MV-4-11 (cell line): Measurements from ENCODE around the gene DPYD.

Source experiments
- DNase-seq: peaks from one replicate; lab custom pipeline; 2025; lab: John Stamatoyannopoulos, UW

The DPYD gene

DNA sequence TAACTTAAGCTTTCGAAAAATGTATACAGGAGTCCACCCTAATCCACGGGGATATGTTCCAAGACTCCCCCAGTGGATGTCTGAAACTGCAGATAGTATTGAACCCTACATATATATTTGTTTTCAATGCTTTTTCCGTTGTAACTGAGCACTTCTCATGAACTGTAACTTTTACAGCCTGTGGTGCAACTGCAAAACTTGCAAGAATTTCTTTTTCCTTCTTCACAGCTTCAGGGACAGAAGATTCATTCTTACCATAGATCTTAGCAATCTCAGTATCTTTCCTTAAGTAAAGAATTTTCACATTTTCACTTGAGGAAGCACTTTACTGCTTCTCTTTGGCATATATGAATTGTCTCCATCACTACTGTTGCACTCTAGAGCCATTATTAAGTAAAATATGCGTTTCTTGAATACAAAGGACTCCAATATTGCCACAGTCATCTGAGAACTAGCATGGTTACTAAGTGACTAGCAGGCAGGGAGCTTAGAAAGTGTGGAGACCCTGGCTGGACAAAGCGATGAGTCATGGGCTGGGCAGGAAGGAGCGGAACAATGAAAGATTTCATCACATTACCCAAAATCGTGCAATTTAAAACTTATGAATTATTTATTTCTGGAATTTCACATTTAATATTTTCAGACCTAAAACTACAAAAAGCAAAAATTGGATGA lies 14.1 kb downstream of the DPYD start:
- peak; percentile 87 for DNase-seq

DNA sequence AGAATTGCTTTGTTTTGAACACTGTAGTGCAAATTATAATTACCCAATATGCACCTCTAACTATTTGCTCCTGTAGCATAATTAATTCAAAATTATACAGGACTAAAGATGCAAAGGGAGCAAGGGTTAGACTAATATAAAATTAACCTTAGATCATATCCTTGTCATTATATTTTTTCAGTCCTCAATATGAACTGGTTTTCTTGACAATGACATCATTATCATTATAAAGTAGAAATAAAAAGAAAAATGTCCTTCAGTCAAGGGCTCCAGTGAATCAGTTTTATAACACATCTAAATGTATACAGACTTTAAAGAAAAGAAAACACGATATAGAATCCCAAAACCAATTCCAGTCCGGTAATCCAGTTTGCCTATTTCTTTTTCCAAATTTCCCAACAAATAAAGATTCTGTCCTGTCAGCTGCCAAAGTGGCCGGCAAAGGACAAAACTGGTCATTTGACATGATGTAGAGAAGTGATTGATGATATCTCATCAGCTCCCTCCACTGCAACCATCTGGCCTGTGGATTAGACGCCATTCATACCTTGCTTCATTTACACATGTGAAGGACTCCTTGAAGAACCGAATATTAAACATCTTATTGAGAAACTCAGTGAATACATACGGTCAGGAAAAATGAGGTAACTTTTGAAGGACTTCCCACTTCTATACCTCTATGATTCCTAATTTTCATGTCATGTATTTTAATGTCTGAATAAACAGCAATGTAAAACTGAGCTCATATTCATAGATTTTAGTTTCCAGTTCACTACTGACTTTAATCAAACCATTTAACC lies 15.5 kb downstream of the DPYD start:
- no peak for DNase-seq

DNA sequence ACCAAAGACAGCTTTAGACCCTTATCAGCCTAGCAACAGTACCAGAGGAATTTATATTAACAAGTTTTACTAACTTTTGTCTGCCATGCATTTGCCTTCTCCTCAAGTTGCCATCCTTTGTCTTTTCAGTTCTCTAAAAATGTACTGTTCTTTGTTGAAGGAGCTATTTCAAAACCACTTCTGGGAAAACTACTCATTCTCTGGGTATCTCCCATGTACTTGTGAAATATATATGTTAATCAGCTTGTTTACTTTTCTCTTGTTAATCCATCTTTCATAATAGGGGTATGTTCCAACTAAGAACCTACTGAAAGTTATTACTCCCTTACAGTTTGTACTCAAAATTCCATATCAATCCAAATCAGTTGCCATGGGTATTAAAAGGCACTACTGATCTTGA lies 16.3 kb downstream of the DPYD start:
- DNase-seq, result peak; percentile 91

DNA sequence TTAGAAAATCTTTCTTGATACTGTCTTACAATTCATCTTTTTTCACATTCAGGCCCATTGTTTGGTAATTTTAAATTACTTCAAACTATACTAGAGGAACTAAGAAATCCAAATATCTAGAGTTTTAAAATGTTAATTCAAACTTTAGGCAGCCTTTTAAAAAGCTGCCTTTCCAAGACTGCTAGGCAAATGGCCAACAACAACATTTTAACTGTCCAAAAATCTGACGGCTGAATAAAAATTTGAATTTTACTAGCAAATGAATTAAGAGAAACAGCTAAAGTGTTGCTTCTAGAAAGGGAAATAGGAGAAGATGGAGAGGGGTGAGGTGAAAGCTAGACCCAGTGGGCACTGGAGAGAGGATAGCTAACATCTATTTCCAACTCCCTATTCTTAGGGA lies 17.2 kb downstream of the DPYD start:
- DNase-seq, result no peak

DNA sequence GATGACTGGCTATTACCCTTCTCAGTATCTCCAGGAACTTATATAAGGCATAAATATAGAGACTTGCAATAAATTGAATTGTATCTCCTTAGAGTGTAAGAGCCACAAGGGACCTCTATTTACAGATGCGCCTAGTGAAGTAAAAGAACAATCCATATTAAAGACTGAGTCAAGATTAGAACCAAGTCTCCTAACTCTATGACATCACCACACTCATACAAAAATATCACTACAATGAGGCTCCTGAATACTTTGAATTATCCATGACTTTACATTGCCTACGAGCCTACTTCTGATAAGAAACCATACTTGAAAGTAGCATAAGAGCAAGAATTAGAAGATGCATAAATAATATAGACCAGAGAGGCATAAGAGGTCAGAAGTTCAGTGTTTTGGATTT lies 18.8 kb downstream of the DPYD start:
- DNase-seq, result no peak

DNA sequence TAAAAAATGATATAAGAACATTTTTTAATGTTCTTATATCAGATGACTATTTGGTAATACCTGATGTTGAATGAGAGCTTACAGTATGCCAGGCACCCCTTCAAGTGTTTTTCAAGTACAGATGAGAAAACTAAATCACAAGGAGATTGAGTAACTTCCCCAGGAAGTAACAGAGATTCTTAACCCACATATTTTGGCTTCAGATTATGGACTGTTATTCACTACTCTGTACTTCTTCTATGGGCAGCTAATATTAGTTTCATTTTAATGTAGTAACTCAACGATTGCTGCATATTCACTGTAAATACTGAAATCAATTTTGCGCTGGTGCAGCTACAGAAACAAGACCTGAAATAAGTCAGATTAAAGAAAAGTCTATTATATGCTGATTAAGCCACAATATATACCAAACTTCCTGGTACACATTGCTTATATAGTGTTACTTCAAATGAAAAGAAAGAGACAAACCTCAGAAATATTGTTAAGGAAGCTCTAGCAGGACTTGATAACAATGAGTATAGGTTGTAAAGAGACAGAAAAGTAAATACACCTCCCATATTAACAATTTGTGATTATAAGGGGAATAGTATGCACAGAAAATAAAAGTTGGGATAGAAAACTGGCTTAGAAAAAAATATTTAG lies 19.7 kb downstream of the DPYD start:
- DNase-seq, result peak; percentile 65

DNA sequence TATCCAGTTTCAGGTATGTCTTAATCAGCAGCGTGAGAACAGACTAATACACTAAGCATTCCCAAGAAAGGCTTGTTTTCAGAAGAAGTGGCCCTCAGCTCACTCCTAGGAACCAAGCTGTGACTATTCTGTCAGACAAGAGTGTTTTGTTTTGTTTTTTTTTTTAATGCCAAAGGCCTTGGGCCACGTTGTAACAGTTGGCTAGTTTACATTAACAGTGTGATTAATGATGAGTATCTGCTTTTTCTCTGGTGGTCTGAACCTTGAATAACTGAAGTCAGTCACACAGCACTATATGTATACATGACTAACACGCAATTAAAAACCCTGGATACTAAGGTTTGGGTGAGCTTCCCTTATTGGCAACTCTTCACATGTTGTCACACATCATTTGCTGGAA lies 21.9 kb downstream of the DPYD start:
- no peak for DNase-seq

DNA sequence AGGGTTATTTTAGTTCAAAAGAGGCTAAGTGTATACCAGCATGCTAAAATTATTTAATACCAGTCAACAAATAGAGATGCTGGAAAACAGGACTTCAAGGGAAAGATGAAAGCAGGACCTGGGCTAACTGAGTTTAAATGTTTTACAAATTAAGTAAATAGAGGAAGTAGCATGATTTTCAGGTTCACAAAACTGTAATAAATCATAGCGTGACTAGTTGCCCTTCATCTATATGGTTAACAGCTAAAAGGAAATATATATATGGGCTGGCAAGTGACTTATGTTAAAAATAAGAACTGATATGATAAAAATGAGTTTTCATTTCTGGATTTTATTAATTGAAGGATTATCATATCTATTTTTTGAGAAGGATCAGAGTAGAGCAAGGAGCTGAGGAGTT lies 25.6 kb downstream of the DPYD start:
- peak; percentile 15 for DNase-seq

DNA sequence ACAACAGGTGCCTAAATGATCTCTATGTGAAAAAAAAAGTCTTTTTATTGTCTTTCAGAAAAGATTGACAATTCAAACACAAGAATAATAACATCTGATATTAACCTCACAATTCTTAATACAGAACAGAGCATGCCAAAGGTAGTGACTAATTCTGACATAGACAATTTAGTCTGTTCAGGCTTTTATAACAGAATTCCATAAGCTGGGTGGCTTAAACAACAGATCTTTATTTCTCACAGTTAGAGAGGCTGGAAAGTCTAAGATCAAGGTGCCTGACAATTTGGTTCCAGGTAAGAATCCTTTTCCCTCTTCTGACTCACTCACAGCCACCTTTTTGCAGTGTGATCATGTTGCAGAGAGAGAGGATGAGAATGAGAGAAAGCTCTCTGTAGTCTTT lies 27.0 kb downstream of the DPYD start:
- no peak for DNase-seq

DNA sequence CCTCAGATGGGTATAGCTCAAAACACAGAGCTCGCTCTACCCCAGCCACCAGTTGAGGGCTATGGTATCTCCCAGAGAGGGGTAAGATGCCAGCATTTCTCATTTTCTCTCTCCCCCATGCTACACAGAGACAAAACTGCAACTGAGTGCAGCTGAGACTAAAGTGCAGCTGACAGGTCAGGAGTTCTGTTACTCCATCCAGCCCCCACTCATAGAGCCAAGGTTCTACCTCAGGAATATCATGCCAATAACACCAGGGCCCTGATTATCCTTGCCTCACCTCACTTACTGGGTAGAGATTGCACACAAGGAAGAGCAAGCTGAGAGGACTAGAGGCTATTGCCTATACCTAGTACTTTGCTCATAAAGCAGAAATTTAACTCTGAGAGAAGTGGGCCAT lies 34.6 kb downstream of the DPYD start:
- no peak for DNase-seq

DNA sequence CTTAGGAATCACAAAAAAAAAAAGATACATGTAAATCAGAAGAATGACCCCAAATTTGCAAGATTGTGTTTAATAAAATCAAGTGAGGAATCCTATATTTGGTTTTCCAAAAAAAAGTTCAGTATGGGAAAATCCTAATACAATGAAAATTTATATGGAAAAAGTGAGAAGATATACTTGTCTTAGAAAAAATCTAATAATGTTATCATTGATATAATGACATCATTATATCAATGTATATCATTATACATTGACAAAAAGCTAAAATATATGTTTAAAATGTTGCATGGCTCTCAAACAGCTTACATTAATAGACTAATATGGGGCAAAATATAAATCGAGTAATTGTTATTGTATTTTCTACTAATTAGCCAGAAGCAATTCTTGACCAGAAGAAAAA lies 37.0 kb downstream of the DPYD start:
- DNase-seq, result no peak

DNA sequence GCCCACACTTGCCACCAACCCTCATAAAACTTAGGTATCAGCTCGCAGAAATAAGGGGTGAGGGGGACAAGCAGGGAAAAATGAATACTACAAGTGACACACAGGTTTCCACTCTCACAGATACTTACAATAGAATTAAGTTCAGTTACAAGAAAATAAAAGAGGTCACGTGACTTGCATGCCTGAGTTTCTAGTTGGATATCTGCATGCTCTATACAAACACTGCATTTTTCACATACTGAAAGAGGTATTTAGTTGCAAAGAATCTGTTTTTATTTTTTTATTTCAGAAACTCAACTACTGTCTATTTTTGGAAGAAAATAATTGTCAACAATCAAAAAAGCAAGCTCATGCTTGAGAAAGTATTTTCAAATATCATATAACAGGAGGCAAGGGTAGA lies 43.5 kb downstream of the DPYD start:
- no peak for DNase-seq

DNA sequence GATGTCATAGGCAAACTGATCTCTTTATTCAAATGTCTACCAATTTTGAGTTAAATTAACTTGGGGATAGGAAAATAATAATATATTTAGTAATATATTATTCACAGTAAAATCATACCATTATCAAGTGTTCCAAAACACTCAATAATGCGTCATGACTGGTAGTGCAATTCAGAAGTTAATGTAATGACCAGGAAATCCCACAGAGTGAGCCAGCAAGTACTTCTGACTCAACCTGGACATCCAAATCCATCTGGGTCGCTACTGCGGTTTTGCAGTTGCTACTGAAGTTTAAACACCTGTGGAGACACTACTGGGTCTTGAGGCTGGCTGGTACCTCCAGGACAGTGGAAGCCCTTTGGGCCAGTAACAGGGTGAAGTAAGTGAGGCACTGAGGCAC lies 44.8 kb downstream of the DPYD start:
- DNase-seq, result no peak

DNA sequence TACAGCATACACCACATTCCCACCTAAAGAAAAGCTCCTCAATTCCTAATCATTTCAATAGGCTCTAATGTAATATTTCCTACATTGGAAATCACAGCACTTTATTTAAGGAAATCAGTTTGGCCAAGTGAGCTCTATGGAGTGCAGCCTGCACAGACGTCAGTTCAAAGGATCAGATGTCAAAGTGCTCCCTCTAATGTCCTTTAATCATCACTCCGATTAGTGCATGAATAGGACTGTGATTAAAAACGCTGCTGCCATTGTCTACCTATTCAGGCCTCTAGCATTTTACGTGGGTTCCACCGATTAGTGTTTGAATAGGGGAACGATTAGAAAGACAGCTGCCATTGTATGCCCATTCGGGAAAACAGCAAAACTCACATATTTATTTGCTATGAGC lies 50.2 kb downstream of the DPYD start:
- DNase-seq, result no peak

DNA sequence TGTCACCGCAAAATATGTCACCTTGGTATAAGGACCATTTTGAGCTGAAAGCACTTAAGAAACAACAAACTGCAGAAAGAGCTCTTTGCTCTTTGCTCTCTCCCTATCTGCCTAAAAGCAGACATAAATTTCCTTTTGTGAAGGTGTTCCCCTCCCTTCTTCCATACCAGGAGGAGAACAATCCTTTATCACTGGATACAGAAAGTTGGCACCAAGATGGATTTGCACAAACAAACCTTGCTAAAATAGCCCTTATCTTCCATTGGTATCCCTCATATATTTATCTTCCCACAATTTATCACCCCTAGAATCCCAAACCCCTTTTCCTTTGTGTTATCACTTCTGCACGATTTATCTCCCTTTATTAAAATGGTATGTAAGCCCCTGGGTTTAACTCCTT lies 51.4 kb downstream of the DPYD start:
- DNase-seq, result no peak

DNA sequence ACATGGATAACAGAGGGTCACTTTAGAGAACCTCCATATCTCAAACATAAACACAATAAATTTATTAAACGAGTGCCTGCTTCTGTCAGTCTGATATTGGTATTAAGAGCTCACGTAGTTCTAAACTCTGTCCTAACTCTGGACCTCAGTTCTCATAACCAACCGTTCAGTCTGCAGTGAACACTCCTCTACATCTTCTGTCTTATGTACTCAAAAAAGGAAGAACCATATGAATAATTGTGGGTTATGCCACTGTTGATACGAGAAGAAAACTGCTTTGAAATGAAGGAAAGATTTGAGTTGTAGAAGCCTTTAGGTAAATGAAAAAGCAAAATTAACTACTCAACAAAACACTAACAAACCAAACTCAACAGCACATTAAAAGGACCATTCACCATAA lies 53.7 kb downstream of the DPYD start:
- DNase-seq, result no peak

DNA sequence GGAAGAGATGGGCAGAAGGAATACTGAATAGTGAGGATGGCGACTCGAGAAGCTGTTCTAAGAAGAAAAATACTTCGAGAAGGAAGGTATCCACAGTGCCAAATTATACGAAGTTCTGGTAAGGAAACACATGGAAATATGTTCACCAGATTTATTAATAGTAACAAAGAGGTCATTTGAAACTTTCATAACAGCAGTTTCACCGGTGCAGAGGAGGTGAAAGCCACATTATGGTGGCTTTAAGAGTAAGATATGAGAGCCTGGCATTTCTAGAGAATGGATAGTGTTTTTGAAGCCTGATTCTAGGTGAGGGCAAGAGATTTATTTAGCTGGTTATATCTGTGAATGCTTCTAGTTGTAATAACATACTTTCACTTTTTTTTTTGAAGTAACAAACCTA lies 56.2 kb downstream of the DPYD start:
- no peak for DNase-seq

DNA sequence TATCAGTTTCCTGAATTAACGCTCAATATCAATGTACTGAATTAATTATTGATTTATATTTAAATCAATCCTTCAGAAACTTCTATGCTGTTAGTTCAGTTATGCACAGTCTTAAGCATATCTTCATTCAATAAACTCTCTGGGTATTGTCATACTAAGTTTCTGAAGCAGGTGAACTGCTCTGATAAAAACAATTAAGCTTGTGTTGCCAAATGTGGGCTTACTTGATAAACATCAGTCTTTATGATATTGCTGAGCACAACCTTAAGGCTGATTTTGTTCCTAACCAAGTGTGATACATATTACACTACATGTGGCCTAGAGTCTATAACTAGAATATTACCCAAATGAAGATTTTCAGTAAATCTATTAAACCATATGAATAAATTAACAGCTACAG lies 67.6 kb downstream of the DPYD start:
- DNase-seq, result no peak

DNA sequence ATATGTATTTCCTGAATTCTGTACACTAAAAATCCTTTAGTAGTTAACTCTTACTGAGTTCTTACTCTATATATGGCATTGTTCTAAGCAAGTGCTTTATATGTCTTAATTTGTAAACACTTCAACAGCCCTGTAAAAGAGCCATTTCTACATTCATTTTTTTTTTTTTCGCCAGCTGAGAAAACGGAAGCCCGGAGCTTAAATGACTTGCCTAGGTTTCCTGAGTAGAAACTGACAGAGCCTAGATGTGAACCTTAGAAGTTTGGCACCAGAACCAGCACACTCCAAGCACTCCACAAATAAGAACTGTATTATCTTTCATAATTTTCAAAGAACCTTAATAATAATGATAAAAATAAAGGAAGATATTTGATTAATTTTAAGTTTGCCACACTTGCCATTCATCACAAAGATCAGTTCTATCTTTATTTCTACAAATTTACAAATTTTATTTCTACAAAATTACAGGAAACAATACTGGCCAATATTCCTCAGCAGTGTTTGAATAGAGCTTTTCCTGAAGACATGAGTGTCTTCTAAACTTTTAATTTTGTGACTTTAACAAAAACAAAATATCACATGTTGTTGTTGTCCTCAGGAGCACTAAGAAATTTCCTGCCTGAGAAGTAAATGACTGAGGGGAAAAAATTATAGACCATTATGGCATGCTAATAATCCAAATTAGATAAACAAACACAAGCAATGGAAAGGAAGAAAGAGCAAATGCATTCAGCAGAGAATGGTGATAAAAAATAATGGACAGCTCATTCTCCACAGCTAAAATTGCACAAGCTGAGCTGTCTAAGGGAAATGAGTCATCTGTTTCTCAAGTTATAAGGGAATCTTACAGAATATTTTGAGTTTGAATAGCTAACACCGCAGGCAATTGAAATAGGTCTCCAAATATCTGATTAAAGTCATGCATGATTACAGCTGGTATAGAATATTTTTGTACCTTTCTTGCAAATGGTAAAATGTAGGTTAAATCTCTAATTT lies 71.2 kb downstream of the DPYD start:
- peak; percentile 87 for DNase-seq

DNA sequence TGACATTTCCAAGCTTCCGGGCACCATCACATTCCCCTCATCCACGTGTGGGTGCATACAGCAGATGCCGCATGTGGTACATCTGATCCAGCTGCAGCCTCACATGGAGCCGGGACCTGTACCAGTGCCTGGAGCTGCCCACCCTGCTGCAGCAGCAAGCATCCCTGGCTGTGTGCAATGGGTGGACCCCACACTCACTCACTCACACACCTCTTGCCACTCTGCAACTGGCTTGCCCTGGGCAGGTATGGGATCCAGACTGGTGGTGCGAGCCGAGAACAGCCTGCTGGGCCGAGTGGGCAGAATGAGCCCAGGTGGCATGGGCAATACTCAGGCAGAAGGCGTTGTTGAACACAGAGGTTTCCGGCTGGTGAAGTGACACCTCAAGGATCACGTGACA lies 75.0 kb downstream of the DPYD start:
- no peak for DNase-seq

DNA sequence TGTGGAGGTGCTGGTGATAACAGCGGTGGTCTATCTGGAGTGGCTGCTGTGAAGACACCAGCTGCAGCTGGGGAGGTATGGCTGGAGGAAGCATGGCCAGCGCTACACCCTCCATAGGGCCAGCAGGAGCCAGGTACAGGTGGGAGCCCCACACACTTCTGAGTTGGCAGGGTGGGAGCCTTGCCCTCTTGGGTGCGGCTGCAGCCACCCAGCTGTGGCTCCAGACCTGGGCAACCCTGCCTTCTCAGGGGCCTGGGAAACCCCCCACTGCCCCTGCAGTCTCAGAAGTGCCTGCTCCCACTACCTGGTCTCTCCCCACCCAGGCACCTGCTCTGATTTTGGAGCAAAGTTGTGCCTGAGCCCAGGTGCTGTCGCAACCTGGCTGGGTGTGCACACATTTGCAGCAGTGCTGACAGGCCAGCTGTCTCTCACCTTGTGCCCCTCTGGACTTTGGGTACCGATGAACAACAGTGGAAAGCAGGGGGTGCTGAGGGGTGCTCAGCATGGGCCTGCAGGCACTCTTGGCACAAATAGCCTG lies 76.2 kb downstream of the DPYD start:
- DNase-seq, result no peak

DNA sequence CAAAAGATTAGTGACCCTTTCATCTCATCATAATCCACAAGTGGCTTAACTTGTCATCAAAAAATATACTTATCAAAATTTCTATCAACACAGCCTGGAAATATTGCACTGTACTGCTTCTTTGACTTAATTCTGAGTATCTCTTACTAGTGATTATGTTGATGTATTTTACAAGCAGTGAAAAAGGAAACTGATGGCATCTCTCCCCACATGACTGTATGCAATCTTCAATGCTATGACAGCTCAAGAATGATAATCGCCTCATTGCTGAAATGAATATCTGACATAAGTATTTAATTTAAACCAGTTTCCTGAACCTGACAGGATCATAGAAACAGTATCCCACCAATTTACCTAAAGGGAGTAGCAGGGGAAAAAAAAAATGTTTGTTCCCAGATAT lies 79.5 kb downstream of the DPYD start:
- no peak for DNase-seq
